ENCODE results near the gene MAL.

- TF ChIP-seq CTCF (IDR thresholded peaks at IDR 0.05) (no peak), POLR2A (IDR thresholded peaks at IDR 0.05) (no peak)
Measured at GRCh38 chr2:95074663-95075439, 49.3 kb downstream of the MAL start.

Data from Peyer's patch (tissue), 4 donors.